HepG2 (cell line): ENCODE measurements around the gene WDR54. TPM values are rescaled to one million over a fixed set of nuclear protein-coding genes. Genes with fewer than 3 reads are reported as not detected.

Experiments used
- JARID2 ChIP-seq: sonication (generic); formaldehyde crosslinking; IDR thresholded peaks from 2 replicates; pipeline ENCODE4 v1.8.1; 2023; ENCODE audit warnings: missing genetic modification reagents, inconsistent platforms; ENCODE audit not compliant: insufficient replicate concordance
- MAZ ChIP-seq, 2 experiments: sonication (generic) in 1 of 2; formaldehyde crosslinking in 1 of 2; IDR thresholded peaks; 2 replicates each; pipeline versions ENCODE4 v1.5.0 to v1.6.1; 2012 to 2020; ENCODE audit warnings: low read depth in 2 of 2, mild to moderate bottlenecking in 2 of 2, borderline replicate concordance in 1 of 2, improper control_type of control experiment in 1 of 2, low read length in 1 of 2, missing genetic modification reagents in 1 of 2, moderate library complexity in 1 of 2
- NBN ChIP-seq: fragments of 450-650 bp; conservative IDR thresholded peaks from 2 replicates; pipeline ENCODE4 v1.6.1; 2017
- NFE2L1 ChIP-seq: sonication (generic); formaldehyde crosslinking; IDR thresholded peaks from 2 replicates; pipeline ENCODE4 v1.4.0; 2020; ENCODE audit warnings: missing genetic modification reagents, mild to moderate bottlenecking, borderline replicate concordance
- NPAS2 ChIP-seq: sonication (generic); formaldehyde crosslinking; IDR thresholded peaks from 2 replicates; pipeline ENCODE4 v1.8.0; 2022; ENCODE audit warnings: mild to moderate bottlenecking, missing genetic modification reagents, borderline replicate concordance
- POLR2G ChIP-seq: fragments of 200-400 bp; formaldehyde crosslinking; IDR thresholded peaks from 2 replicates; pipeline ENCODE4 v1.6.1; 2018; ENCODE audit warnings: mild to moderate bottlenecking, low read depth, low read length, moderate library complexity
- RARG ChIP-seq: sonication (generic); formaldehyde crosslinking; IDR thresholded peaks from 2 replicates; pipeline ENCODE4 v1.4.0; 2020; ENCODE audit warnings: low read depth, mild to moderate bottlenecking, missing genetic modification reagents
- SMAD3 ChIP-seq: sonication (generic); formaldehyde crosslinking; IDR thresholded peaks from 2 replicates; pipeline ENCODE4 v1.4.0; 2020; ENCODE audit warnings: missing genetic modification reagents
- SP140L ChIP-seq: sonication (generic); formaldehyde crosslinking; IDR thresholded peaks from 2 replicates; pipeline ENCODE4 v1.4.0; 2020; ENCODE audit warnings: missing genetic modification reagents, borderline replicate concordance
- STAT5B ChIP-seq: sonication (generic); formaldehyde crosslinking; IDR thresholded peaks from 2 replicates; pipeline ENCODE4 v1.4.0; 2020; ENCODE audit warnings: missing genetic modification reagents
- THYN1 ChIP-seq: sonication (generic); formaldehyde crosslinking; IDR thresholded peaks from 2 replicates; pipeline ENCODE4 v1.8.1; 2023; ENCODE audit warnings: low read depth, mild to moderate bottlenecking, moderate library complexity, missing genetic modification reagents, borderline replicate concordance
- ZMYM4 ChIP-seq: sonication (generic); formaldehyde crosslinking; IDR thresholded peaks from 2 replicates; pipeline ENCODE4 v1.8.1; 2023; ENCODE audit warnings: mild to moderate bottlenecking, missing genetic modification reagents
- ZNF274 ChIP-seq: sonication (generic); formaldehyde crosslinking; IDR thresholded peaks from 2 replicates; pipeline ENCODE4 v1.5.1; 2020; ENCODE audit warnings: mild to moderate bottlenecking, missing genetic modification reagents
- ZNF484 ChIP-seq: sonication (generic); formaldehyde crosslinking; IDR thresholded peaks from 2 replicates; pipeline ENCODE4 v1.5.1; 2020; ENCODE audit warnings: mild to moderate bottlenecking, low read depth, missing genetic modification reagents, borderline replicate concordance
- ZNF572 ChIP-seq: sonication (generic); formaldehyde crosslinking; IDR thresholded peaks from 2 replicates; pipeline ENCODE4 v1.5.1; 2020; ENCODE audit warnings: mild to moderate bottlenecking, missing genetic modification reagents
- ZNF776 ChIP-seq: sonication (generic); formaldehyde crosslinking; IDR thresholded peaks from 2 replicates; pipeline ENCODE4 v1.4.0; 2020; ENCODE audit warnings: mild to moderate bottlenecking, missing genetic modification reagents
- ZNF883 ChIP-seq: sonication (generic); formaldehyde crosslinking; IDR thresholded peaks from 2 replicates; pipeline ENCODE4 v1.5.1; 2020; ENCODE audit warnings: mild to moderate bottlenecking, missing genetic modification reagents; ENCODE audit errors: not compliant biosample characterization
- polyA plus RNA-seq, 8 experiments: library from polyadenylated mRNA; depleted of rRNA in 3 of 8; stranded (reverse) in 7 of 8; unstranded in 1 of 8; fragments of >200 nt; fragmentation: Illumina TruSeq in 4 of 8; extraction: Trizol in 4 of 8; gene quantifications; 2 replicates each; pipeline versions ENCODE4 v1.2.1 to v1.2.3, GENCODE V29; 2011 to 2016; ENCODE audit warnings: low read depth in 4 of 8, missing spikeins in 1 of 8, mixed read lengths in 1 of 8; ENCODE audit not compliant: insufficient read depth in 1 of 8
- total RNA-seq, 5 experiments: library from RNA; depleted of rRNA; stranded (reverse); fragments of >200 nt; fragmentation: Illumina TruSeq; extraction: Trizol; gene quantifications; 2 replicates each; pipeline ENCODE4 v1.2.3, GENCODE V29; 2016; ENCODE audit warnings: low read depth in 1 of 5
- TF ChIP-seq, protein P1 (sequence below): sonication (generic); formaldehyde crosslinking; IDR thresholded peaks from 2 replicates; pipeline ENCODE4 v1.4.0; 2020; ENCODE audit warnings: mild to moderate bottlenecking, missing genetic modification reagents, borderline replicate concordance
- TF ChIP-seq, protein P2 (sequence below): sonication (generic); formaldehyde crosslinking; IDR thresholded peaks from 2 replicates; pipeline ENCODE4 v1.4.0; 2020; ENCODE audit warnings: missing genetic modification reagents; ENCODE audit errors: not compliant biosample characterization
- TF ChIP-seq, protein P3 (sequence below): sonication (generic); formaldehyde crosslinking; IDR thresholded peaks from 2 replicates; pipeline ENCODE4 v1.8.0; 2022; ENCODE audit warnings: mild to moderate bottlenecking, missing genetic modification reagents, borderline replicate concordance

Gene WDR54
- total and polyA plus RNA-seq, 2 of the 13 experiments (the other 11 are each of a cell fraction or from before 2014, with no cell fraction given): 2.0 to 17.3 TPM

DNA sequence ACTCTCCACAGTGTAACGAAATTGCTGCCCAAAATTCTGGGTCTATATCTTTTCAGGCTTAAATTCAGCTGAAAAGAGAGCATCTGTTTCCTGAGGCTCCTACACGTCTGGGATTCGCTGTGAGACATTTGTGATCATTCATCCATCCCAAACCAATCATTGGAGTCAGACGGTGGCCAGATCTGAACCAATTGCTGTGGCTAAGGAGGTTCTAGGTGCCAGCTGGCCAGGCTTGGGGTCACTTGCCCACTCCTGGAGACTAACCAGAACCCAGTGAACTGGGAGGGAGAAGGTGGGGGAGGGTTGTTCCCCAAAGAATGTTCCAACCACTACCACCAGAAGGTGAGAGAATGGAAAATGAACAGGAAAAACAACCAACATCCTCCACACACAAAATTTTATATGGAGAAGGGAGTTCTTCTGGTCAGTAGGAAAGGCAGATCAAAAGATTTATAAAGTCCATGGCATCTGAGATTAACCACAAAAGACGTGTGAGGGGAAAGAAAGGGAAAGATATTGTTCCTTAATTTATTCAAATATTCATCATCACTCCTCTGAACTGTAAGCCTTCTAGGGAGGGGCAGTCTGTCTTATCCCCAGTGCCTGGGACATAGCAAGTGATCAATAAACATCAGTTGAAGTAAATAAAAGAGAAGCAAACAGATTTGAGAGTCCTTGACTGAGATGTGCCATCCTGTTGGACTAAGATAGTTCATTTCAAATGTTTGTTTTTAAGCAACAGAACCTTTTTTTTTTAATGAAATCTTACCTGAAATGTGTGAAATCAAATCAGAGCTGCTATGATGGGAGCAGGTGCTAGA, 23.2 kb downstream of the WDR54 start (continued):
- no peak for TF ChIP-seq JARID2
- TF ChIP-seq, protein P1, sequence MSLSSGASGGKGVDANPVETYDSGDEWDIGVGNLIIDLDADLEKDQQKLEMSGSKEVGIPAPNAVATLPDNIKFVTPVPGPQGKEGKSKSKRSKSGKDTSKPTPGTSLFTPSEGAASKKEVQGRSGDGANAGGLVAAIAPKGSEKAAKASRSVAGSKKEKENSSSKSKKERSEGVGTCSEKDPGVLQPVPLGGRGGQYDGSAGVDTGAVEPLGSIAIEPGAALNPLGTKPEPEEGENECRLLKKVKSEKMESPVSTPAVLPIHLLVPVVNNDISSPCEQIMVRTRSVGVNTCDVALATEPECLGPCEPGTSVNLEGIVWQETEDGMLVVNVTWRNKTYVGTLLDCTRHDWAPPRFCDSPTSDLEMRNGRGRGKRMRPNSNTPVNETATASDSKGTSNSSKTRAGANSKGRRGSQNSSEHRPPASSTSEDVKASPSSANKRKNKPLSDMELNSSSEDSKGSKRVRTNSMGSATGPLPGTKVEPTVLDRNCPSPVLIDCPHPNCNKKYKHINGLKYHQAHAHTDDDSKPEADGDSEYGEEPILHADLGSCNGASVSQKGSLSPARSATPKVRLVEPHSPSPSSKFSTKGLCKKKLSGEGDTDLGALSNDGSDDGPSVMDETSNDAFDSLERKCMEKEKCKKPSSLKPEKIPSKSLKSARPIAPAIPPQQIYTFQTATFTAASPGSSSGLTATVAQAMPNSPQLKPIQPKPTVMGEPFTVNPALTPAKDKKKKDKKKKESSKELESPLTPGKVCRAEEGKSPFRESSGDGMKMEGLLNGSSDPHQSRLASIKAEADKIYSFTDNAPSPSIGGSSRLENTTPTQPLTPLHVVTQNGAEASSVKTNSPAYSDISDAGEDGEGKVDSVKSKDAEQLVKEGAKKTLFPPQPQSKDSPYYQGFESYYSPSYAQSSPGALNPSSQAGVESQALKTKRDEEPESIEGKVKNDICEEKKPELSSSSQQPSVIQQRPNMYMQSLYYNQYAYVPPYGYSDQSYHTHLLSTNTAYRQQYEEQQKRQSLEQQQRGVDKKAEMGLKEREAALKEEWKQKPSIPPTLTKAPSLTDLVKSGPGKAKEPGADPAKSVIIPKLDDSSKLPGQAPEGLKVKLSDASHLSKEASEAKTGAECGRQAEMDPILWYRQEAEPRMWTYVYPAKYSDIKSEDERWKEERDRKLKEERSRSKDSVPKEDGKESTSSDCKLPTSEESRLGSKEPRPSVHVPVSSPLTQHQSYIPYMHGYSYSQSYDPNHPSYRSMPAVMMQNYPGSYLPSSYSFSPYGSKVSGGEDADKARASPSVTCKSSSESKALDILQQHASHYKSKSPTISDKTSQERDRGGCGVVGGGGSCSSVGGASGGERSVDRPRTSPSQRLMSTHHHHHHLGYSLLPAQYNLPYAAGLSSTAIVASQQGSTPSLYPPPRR (CRISPR knock-in tag): no peak
- no peak for TF ChIP-seq RARG (CRISPR knock-in tag)
- TF ChIP-seq NBN: no peak
- TF ChIP-seq ZMYM4: no peak
- no peak for TF ChIP-seq SP140L (CRISPR knock-in tag)
- TF ChIP-seq ZNF572 (CRISPR knock-in tag): no peak
- no peak for TF ChIP-seq ZNF883 (CRISPR knock-in tag)
- TF ChIP-seq SMAD3 (CRISPR knock-in tag): no peak
- TF ChIP-seq, protein P2, sequence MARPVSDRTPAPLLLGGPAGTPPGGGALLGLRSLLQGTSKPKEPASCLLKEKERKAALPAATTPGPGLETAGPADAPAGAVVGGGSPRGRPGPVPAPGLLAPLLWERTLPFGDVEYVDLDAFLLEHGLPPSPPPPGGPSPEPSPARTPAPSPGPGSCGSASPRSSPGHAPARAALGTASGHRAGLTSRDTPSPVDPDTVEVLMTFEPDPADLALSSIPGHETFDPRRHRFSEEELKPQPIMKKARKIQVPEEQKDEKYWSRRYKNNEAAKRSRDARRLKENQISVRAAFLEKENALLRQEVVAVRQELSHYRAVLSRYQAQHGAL: no peak
- no peak for TF ChIP-seq NPAS2
- TF ChIP-seq STAT5B (CRISPR knock-in tag): no peak
- TF ChIP-seq MAZ (IDR thresholded peaks at IDR 0.05; ENCODE audit: borderline replicate concordance, low read depth, low read length): no peak
- TF ChIP-seq MAZ (CRISPR knock-in tag; IDR thresholded peaks at IDR 0.05; ENCODE audit: low read depth): no peak
- no peak for TF ChIP-seq ZNF776 (CRISPR knock-in tag)
- TF ChIP-seq, protein P3, sequence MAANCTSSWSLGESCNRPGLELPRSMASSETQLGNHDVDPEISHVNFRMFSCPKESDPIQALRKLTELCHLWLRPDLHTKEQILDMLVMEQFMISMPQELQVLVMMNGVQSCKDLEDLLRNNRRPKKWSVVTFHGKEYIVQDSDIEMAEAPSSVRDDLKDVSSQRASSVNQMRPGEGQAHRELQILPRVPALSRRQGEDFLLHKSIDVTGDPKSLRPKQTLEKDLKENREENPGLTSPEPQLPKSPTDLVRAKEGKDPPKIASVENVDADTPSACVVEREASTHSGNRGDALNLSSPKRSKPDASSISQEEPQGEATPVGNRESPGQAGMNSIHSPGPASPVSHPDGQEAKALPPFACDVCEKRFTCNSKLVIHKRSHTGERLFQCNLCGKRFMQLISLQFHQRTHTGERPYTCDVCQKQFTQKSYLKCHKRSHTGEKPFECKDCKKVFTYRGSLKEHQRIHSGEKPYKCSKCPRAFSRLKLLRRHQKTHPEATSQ (CRISPR knock-in tag): no peak
- no peak for TF ChIP-seq ZNF274 (CRISPR knock-in tag)
- TF ChIP-seq THYN1 (CRISPR knock-in tag): no peak
- no peak for TF ChIP-seq ZNF484 (CRISPR knock-in tag)
- no peak for TF ChIP-seq NFE2L1 (CRISPR knock-in tag)
- no peak for TF ChIP-seq POLR2G
